Panc1 (cell line): ENCODE results near the gene KIAA0232. TPM values are rescaled to one million over a fixed set of nuclear protein-coding genes. Genes with fewer than 3 reads are reported as not detected.

Experiments
- ATAC-seq: fragments of 200-7000 bp; cut with Tn5 transposase; 2 replicates; pipeline ENCODE4 v1.9.1; 2020; ENCODE audit warnings: mild to moderate bottlenecking, moderate library complexity
- BruUV-seq: library from RNA; stranded (reverse); fragments of 400-500 nt; replicated peaks from 2 replicates; lab custom pipeline; 2021; lab: Mats Ljungman, UMichigan
- CTCF ChIA-PET: fragments of 300-600 bp; sonication (Branson Sonifier 250); formaldehyde crosslinking; loops from one replicate; lab custom pipeline; 2022; ENCODE audit warnings: antibody characterized with exemption; lab: Charles Lee
- POLR2A ChIA-PET: fragments of 300-600 bp; sonication (Branson Sonifier 250); formaldehyde crosslinking; loops from one replicate; lab custom pipeline; 2022; ENCODE audit warnings: antibody characterized with exemption; lab: Charles Lee
- DNase-seq: peaks from one replicate; pipeline ENCODE4 v3.0.0-alpha.2; 2010; ENCODE audit warnings: low read depth, low spot score
- H3K27ac ChIP-seq: 2 replicates; pipeline ENCODE4 v1.5.1; 2011; ENCODE audit warnings: mild to moderate bottlenecking, low read length, inconsistent platforms
- H3K27me3 ChIP-seq: fragments of 200-500 bp; sonication (Bioruptor generic); 2 replicates; pipeline ENCODE4 v1.6.0; 2014; ENCODE audit warnings: low read length, inconsistent platforms; ENCODE audit not compliant: control insufficient read depth, insufficient read depth
- H3K36me3 ChIP-seq: fragments of 200-500 bp; sonication (Bioruptor generic); 2 replicates; pipeline ENCODE4 v1.5.1; 2014; ENCODE audit warnings: inconsistent platforms, mild to moderate bottlenecking, low read length, moderate library complexity; ENCODE audit not compliant: control insufficient read depth, insufficient read depth
- H3K4me1 ChIP-seq: 2 replicates; pipeline ENCODE4 v1.5.1; 2011; ENCODE audit warnings: inconsistent platforms, mild to moderate bottlenecking, low read length, moderate library complexity; ENCODE audit not compliant: control insufficient read depth, insufficient read depth
- H3K4me3 ChIP-seq, 2 experiments: 2 replicates each; pipeline ENCODE4 v1.5.1; 2011 to 2012; ENCODE audit warnings: low read depth in 2 of 2, low read length in 2 of 2, mild to moderate bottlenecking in 2 of 2, inconsistent platforms in 1 of 2, moderate library complexity in 1 of 2
- H3K9me3 ChIP-seq: fragments of 200-500 bp; sonication (Bioruptor generic); 2 replicates; pipeline ENCODE4 v1.5.1; 2014; ENCODE audit warnings: low read depth, mild to moderate bottlenecking, inconsistent platforms, low read length, moderate library complexity; ENCODE audit not compliant: control insufficient read depth, insufficient read depth
- CTCF ChIP-seq: fragments of 450-650 bp; IDR thresholded peaks from 2 replicates; pipeline ENCODE4 v1.5.1; 2017; ENCODE audit warnings: mild to moderate bottlenecking
- POLR2AphosphoS5 ChIP-seq: IDR thresholded peaks from 2 replicates; pipeline ENCODE4 v1.6.1; 2012; ENCODE audit warnings: mild to moderate bottlenecking, low read depth, low read length, moderate library complexity
- REST ChIP-seq, 2 experiments: IDR thresholded peaks; 2 replicates each; pipeline ENCODE4 v1.6.1; 2011 to 2012; ENCODE audit warnings: low read depth in 2 of 2, control low read depth in 1 of 2, low read length in 1 of 2, mild to moderate bottlenecking in 1 of 2, moderate library complexity in 1 of 2; ENCODE audit not compliant: insufficient read depth in 1 of 2
- SIN3A ChIP-seq: IDR thresholded peaks from 2 replicates; pipeline ENCODE4 v1.6.1; 2012; ENCODE audit warnings: low read depth, mild to moderate bottlenecking, low read length, moderate library complexity, borderline replicate concordance; ENCODE audit not compliant: insufficient read depth
- TCF7L2 ChIP-seq: IDR thresholded peaks from 2 replicates; pipeline ENCODE4 v1.6.1; 2011; ENCODE audit warnings: mild to moderate bottlenecking, low read depth, low read length, inconsistent platforms
- in situ Hi-C: cut with HindIII; loops from 2 replicates; pipeline ENCODE4 v1.10.0; 2016; ENCODE audit warnings: low sequenced_read_pairs, low pct_unique_long_range_greater_than_20kb
- intact Hi-C: fragments of 100-400 bp; cut with micrococcal nuclease; formaldehyde crosslinking; loops from one replicate; pipeline ENCODE4 v1.10.0; 2022; ENCODE audit not compliant: unreplicated experiment
- total RNA-seq: library from RNA; stranded (reverse); gene quantifications from one replicate; pipeline ENCODE4 v1.2.1, GENCODE V29; 2021; ENCODE audit not compliant: unreplicated experiment

The KIAA0232 gene
- total RNA-seq, 1 experiment from 2014 or later, result 20.2 TPM

- no peaks in the 10 kb centered on the region for H3K9me3 ChIP-seq
- TF ChIP-seq POLR2AphosphoS5 (no peak), REST (IDR thresholded peaks at IDR 0.05; ENCODE audit: insufficient read depth in 1 of 2, low read depth in 2 of 2, low read length in 1 of 2) (no peak), TCF7L2 (no peak), CTCF (no peak)
- H3K4me1 ChIP-seq, result peaks cover 11% of the 10 kb centered on the region
- H3K36me3 ChIP-seq, result no peaks in the 10 kb centered on the region
- no peaks in the 10 kb centered on the region for H3K27me3 ChIP-seq
- intact Hi-C loops, result no loop called here
- H3K27ac ChIP-seq, result no peak overlapping the region
- ChIA-PET CTCF (no interaction called here), POLR2A (interaction anchor here (0.6 kb wide), 1 partner anchor 63 kb away, joined by 4 read pairs; no protein-coding TSS in a partner anchor)
- DNase-seq (no peak), ATAC-seq (no peak)
- BruUV-seq, result no TSS peak
- in situ Hi-C loops, result no loop called here
- H3K4me3 ChIP-seq, result no peak overlapping the region
Measured at GRCh38 chr4:6760865-6761264, 21.7 kb upstream of the KIAA0232 start.

DNA sequence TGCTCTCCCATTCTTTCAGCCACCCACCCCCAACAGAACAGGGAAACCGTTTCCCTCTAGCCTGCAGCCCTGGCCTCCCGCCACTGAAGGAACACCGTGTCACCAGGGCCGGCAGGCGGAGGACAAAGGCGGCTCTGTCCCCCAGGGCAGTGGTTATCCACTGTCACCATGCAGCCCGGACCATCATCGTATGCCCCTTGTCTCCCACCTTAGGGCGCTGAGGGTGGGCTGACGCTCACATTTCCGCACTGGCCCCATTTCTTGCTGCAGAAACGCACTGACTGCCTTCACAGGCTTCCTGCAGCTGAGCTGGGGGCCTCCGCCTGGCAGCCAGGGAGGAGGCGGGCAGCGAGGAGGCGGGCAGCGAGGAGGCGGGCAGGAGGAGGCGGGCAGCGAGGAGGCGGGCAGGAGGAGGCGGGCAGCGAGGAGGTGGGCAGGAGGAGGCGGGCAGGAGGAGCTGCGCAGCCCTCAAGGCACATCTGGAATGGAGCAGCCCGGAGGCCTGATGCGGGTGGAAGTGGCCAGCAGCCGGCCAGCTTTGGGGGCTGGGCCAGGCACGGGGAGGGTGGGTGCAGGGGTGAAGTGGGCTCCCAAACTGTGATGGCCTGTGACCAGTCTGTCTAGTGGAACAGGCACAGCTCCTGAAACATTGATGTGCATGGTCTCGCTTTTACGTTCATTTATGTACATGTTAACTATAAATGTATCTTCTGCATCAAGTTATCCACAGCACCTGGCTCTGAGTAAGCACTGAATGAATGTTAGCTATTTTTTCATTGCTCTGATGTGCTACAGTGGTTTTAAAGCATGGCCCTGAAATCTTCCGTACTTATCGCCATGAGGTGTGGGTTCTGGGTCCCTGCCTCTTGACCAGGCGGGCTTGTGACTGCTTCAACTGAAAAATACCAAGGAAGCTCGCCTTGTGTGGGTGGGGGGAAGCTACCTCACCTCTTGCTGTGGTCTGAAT lies 20.6 kb upstream of the KIAA0232 start:
- no peaks in the 10 kb centered on the region for H3K9me3 ChIP-seq
- no peaks in the 10 kb centered on the region for H3K36me3 ChIP-seq
- BruUV-seq, result no TSS peak
- H3K27ac ChIP-seq, result no peak overlapping the region
- TF ChIP-seq POLR2AphosphoS5, result no peak
- TF ChIP-seq TCF7L2, result no peak
- TF ChIP-seq REST (IDR thresholded peaks at IDR 0.05; ENCODE audit: insufficient read depth in 1 of 2, low read depth in 2 of 2, low read length in 1 of 2), result no peak
- no peak for TF ChIP-seq CTCF
- no peak for TF ChIP-seq SIN3A
- CTCF ChIA-PET, result no interaction called here
- H3K27me3 ChIP-seq, result no peaks in the 10 kb centered on the region
- peaks cover 11% of the 10 kb centered on the region for H3K4me1 ChIP-seq
- in situ Hi-C loops (no loop called here), intact Hi-C loops (no loop called here)
- DNase-seq, result no peak
- H3K4me3 ChIP-seq, result no peak overlapping the region
- POLR2A ChIA-PET, result interaction anchor here (0.7 kb wide), 1 partner anchor 123 kb away, joined by 4 read pairs; no protein-coding TSS in a partner anchor
- ATAC-seq, result peak; percentile 48; the same call in 1 of the 2 replicates
